Right kidney (tissue), 1 donor: ENCODE data around the gene PLEKHA5.
A peak's percentile ranks its signal among the peaks of the same experiment; 100 is the strongest.
"Not testable (repeated sequence)": the region's sequence is repeated elsewhere in the genome, so short reads cannot be mapped to it uniquely, and the experiment has no call there.

Source experiments
- DNase-seq: peaks from one replicate; pipeline ENCODE4 v3.0.0-alpha.2; 2016

Gene PLEKHA5

GRCh38 chr12:19166387-19166786 lies 36.9 kb downstream of the PLEKHA5 start:
- no peak for DNase-seq

- DNase-seq: no peak
These were observed 37.4 kb downstream of the PLEKHA5 start for GRCh38 chr12:19166956-19167355.

DNA sequence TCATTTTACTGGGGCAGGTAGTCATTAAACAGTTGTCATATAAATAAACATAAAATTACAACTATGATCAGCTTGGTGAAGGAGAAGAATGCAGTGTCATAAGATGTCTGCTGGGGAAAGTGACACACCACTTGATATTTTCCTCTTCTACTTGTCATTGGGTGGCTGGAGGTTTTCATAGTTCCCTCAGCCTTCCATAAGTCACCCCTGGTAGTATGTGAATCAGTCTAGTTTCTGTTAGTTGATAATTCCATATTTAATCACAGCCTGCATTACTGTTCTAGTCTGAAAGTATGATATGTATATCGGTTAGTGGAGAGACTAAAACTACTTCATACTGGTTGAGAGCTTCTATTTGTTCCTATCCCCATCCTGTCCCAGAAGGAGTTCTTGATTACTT lies 38.2 kb downstream of the PLEKHA5 start:
- DNase-seq: no peak

DNA sequence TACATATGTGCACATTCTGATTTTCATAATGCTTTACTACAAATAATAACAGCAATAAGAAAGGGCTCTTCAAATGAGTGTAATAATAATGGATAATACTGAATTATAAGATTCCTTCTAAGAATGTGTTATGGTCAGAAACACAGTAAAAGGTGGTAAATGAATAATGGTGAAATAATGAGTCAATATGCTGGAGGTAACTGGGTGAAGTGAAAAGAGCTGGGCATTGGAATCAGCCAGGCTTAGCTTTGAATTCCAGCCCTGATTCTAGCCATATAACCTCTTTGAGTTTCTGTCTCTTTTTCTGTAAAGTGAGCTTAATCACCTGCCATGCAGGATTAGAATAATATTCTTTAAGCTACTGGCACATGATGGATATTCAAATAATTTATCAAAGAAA lies 39.1 kb downstream of the PLEKHA5 start:
- DNase-seq: no peak

DNA sequence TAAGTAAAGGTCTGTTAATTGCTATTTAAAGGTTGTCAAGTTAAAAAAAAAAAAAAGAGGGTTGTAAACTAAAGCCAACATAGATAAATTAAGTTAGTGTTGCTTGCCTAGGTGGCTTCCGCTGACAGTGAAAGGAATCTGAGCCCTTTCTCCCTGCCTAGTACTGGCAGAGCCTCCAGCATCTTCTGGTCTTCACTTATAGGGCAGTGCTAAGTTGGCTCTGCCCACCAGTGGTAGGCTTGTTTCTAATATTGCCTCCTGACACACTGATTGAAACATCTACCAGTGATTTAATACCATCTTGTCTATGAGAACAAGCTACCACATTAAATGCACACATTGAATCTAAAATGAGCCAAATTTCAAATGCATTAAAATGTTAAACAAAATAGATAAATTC lies 39.7 kb downstream of the PLEKHA5 start:
- DNase-seq: no peak

DNA sequence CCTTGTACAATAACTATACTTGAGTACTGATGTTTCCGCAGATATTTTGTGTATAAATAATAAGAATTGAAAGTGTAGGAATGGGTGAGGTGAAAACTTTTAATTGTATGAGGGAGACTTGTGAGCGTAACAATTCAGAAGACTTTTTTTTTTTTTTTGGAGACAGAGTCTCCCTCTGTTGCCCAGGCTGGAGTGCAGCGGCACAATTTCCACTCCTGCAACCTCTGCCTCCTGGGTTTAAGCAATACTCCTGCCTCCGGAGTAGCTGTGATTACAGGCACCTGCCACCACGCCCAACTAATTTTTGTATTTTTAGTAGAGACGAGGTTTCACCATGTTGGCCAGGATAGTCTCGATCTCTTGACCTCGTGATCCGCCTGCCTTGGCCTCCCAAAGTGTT lies 40.8 kb downstream of the PLEKHA5 start:
- not testable (repeated sequence) for DNase-seq

DNA sequence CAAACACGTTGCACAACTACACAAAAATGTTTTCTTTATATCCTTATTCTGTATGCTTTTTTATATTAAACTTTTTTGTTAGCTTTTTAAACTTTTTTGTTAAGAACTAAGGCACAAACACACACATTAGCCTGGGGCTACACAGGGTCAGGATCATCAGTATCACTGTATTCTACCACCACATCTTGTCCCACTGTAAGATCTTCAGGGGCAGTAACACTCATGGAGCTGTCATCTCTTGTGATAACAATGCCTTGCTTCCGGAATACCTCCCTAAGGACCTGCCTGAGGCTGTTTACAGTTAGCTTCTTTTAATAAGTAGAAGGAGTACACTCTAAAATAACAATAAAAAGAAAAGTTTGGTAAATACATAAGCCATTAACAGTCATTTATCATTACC lies 42.2 kb downstream of the PLEKHA5 start:
- DNase-seq: no peak

- DNase-seq: no peak
These were observed 48.2 kb downstream of the PLEKHA5 start for GRCh38 chr12:19177754-19178153.

DNA sequence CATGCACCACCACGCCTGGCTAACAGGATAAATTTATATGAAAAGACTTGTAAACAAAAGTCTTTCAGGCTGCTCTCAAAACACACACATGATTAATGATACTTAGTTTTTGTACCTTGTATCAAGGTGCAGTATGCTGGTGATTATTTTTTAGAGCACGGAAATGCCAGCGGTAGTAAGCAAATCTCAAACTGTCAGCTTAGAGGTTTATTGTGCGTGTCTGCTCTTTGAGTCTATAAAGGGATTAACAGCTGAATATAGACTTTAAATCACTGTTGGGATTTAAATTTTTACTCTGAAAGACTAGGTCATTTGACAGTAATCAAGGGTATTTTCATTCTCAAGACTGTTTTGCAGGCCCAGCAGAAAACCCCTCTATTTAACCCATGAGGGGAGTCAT lies 50.5 kb downstream of the PLEKHA5 start:
- DNase-seq: no peak

DNA sequence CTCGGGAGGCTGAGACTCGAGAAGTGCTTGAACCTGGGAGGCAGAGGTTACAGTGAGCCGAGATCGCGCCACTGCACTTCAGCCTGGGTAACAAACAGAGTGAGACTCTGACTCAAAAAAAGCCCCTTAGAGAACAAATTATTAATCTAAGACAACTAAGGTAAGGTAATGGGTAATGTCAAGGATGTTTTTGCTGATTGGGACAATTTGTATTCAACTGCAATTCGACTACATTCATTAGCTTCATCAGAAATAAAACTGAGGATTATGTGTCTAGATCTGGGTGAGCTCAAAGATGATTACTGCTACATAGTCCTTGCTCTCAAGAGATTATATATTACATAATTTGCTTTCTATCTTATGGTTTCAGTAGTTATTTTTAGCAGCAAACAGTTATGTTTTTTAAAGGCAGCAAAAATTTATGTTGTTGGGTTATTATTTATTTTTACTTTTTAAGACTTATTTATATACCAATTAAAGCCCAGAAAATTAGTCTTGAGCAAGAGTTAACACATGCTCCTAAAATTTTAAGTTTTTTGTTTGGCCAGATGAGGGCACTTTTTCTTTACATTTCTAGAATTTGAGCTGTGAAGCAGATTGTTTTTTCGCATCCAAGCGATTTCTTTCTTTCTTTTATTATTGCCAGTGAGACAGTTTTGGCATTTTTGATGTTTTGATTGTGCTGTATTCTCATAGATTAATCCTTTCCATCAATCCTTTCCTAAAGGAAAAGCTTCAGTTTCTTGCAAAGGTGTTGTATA lies 52.3 kb downstream of the PLEKHA5 start:
- no peak for DNase-seq

- no peak for DNase-seq
These were observed 53.7 kb downstream of the PLEKHA5 start for GRCh38 chr12:19183121-19183838.

GRCh38 chr12:19185262-19185929 lies 55.9 kb downstream of the PLEKHA5 start:
- no peak for DNase-seq

DNA sequence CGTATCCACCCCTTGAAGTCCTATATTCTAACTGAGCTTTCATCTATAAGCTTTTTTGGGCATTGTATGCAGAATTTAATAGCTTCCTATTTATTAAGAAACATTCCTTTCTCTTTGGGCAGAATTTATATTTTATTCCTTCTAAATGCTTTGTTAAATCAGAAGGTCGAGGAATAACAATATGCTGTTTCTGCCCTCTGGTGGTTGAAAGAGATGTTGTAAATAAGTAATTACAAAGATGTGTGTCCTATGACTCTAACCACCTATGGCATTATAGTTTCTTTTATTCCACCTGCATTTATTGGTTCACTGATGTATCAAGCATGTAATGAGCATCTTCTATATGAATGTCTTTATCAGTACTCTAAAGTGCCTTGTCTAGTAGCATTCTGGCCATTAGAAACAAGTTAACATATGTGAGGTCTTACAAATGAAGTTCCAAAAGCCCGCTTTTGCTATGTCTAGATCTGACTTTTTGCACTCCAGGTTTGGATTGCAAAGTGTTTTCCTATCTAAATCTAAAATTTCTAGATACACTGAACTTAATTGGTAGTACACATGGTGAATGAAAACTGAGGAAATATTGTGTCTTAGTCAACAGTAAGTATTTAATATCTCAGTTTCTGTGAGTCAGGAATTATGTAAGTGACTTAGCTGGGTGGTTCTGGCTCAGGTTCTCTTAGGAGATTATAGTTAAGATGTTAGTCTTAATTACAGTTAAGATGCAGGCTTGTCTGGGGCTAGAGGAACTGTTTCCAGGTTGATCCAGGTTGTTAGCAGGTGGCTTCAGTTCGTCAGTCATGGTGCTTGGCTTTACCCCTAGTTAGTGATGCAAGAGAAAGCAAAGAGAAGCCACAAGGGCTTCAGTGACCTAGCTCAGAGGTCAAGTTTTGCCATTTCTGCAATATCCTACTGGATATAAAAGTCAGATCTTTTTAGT lies 57.5 kb downstream of the PLEKHA5 start:
- peak; percentile 20 for DNase-seq

DNA sequence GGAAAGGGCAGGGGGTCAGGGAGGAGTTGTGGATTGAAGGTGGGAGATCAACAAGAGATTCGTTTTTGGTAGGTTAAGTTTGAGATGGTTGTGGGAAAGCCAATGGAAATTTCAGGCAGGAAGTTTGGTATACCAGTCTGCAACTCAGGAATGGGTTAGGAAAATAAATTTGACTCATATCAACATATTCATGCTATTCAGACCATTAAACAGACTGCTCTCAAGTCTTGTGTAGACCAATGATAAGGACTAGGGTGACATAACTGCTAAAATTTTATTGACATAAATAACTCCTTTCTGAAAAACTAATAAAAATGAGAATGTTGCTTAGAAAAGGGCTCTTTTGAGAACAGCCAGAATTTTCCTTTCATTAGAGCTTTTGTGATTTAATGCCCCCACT lies 60.0 kb downstream of the PLEKHA5 start:
- DNase-seq: no peak

DNA sequence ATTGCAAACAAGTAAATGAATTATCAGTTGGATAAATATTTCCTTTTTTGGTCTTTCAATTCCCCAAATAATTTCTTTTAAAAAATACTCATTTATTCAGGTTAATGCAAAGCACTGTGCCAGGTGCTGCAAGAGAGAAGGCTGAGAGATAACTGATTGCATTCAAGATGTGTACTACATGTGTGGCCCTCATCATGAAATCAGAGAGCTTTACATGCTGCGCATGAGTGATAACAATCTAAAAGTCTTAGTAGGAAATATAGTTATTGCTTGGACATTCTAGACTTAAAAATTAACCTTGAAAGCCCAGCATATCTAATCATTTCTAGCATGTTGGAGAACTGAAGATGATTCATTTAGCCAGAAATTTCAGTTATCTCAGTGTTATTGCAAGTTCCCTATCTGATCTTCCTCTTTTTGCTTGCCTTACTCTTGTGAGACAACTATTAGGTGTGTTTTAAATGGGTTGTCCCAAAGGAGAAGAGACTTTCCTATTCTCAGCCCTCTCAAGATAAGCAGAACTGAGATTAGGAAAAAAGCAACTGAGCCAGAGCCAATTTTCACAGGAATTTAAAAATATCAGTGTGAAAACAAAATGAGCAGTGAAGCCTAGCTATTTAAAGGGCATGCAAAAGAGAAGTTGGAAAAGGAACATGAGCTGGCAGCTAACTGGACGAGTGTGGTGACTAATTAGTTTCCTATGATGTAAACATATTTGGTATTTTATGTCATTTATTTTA lies 60.9 kb downstream of the PLEKHA5 start:
- DNase-seq: no peak

GRCh38 chr12:19191089-19191488 lies 61.6 kb downstream of the PLEKHA5 start:
- no peak for DNase-seq

DNA sequence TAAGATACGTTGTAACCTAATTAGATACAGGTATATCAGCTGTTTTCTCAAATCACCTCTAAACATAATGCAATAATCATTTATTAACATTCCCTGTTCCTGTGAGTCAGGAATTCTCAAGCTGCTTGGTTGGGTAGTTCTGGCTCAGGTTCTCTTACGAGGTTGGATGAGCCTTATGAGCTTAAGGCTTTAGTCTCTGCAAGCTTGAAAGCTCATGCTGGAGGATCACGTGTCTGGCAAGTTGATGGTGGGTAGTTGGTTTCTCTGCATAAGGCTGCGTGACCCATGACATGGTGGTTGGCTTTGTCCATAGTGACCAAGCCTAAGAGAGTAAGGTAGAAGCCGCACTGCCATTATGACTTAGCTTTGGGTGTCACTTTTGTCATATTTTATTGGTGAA lies 62.0 kb downstream of the PLEKHA5 start:
- no peak for DNase-seq

- DNase-seq: no peak
These were observed 63.2 kb downstream of the PLEKHA5 start for GRCh38 chr12:19192710-19193109.

GRCh38 chr12:19194963-19195362 lies 65.4 kb downstream of the PLEKHA5 start:
- DNase-seq: no peak

DNA sequence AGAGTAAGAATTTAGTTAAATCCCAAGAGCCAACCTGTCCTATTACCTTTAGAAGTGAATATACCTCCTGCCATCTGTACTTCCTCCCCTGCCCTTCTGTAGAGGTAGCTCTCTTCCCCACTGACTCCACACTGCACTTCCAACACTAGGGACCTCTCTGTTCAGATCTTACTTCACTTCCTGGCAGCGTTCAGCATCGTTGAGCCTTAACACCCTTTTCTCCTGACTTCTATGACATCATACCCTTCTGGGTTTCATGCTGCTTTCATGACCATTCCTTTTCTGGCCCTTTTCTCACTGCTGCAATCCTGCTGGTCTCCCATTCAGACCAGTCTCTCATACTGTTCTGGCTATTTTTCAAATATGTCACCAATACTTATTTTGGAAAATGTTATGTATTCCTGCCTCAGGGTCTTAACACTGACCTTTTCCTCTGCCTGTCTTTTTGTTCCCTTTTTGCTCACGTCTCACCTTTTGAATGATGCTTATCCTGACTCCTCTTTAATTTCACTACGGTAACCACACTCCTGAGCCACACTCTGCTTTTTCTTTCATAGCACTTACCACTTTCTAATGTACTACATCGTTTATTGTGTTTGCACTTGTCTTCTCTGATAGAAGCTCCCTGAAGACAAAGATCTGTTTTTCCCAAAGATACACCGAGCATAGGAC lies 67.6 kb downstream of the PLEKHA5 start:
- no peak for DNase-seq

DNA sequence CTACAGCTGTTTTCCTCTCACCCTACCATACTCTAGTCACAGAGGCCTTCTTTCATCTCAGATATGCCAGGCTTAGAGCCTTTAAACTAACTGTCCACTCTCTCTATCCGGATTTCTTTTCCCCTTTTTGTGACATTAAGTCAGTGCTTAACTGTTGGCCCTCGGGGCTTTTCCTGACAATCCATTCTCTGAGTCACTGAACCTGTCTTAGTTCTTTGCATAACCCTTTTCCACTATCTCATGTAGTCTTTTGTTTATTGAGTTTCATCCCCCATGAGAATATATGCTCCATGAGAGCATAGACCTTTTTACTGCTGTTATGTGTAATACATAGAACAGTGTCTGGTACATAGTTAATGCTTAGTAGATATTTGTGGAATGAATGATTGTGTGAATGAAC lies 68.7 kb downstream of the PLEKHA5 start:
- DNase-seq: no peak
